ENCODE data around the gene PPFIBP1.

The PPFIBP1 gene

DNA sequence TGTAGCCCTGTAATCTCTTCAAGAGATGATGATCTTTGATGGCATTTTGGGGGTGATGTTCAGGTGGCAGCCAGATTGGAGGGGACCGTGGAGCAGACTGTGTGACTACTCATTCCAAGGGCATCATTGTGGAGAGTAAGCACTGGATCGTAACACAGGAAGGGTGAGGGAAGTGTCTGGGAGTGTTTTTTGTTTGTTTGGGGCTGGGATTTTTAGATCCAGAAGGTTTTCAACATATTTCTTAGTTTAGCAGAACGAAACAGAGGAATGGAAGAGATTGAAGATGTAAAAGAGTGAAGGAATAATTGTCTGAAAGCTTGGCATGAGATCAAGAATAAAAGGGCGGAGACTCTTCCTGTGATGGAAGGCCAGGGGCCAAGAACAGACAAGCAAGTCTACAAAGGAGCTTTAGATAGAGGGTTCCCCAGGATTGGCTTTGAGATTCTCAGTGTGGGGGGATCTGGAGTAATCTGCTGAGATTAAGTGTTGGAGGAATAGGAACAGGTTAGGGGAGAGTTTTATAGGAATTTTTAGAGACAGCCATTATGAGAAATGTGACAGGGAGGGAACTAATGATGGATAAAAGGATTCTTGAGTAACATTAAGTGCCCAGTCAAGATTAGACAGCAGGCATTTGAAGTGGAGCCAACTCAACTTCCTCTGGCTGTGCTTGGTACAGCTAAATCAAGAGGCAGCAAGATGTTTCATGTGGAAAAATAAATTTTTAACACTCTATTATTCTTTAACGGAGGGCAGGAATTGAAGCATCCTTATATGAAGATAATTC is 92.5 kb downstream of the PPFIBP1 start:
- Histone ChIP-seq H3K4me2 (ENCODE audit: low read length) (no peak overlapping the region), H3F3A (ENCODE audit: insufficient read depth, low read length) (no peaks in the 10 kb centered on the region), H2AFZ (ENCODE audit: low read length) (no peak overlapping the region), H3K27me3 (ENCODE audit: insufficient read depth, low read length) (no peaks in the 10 kb centered on the region), H3K9ac (ENCODE audit: low read length) (no peak overlapping the region), H3K4me3 (ENCODE audit: low read depth, low read length, poor library complexity, severe bottlenecking) (no peak overlapping the region), H3K9me3 (ENCODE audit: low read length) (no peaks in the 10 kb centered on the region), H3K79me2 (ENCODE audit: insufficient read depth, low read length) (no peaks in the 10 kb centered on the region), H3K4me1 (ENCODE audit: insufficient read depth, low read length, severe bottlenecking) (no peaks in the 10 kb centered on the region), H3K36me3 (ENCODE audit: insufficient read depth, low read length) (no peaks in the 10 kb centered on the region), H3K27ac (ENCODE audit: low read depth, low read length, poor library complexity, severe bottlenecking) (no peak overlapping the region), H3K9me2 (ENCODE audit: low read depth, low read length) (no peaks in the 10 kb centered on the region), H4K20me1 (ENCODE audit: insufficient read depth, low read length) (no peaks in the 10 kb centered on the region)
- TF ChIP-seq, protein P1, sequence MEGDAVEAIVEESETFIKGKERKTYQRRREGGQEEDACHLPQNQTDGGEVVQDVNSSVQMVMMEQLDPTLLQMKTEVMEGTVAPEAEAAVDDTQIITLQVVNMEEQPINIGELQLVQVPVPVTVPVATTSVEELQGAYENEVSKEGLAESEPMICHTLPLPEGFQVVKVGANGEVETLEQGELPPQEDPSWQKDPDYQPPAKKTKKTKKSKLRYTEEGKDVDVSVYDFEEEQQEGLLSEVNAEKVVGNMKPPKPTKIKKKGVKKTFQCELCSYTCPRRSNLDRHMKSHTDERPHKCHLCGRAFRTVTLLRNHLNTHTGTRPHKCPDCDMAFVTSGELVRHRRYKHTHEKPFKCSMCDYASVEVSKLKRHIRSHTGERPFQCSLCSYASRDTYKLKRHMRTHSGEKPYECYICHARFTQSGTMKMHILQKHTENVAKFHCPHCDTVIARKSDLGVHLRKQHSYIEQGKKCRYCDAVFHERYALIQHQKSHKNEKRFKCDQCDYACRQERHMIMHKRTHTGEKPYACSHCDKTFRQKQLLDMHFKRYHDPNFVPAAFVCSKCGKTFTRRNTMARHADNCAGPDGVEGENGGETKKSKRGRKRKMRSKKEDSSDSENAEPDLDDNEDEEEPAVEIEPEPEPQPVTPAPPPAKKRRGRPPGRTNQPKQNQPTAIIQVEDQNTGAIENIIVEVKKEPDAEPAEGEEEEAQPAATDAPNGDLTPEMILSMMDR (IDR thresholded peaks at IDR 0.05; ENCODE audit: low read length) = no peak
- no peak for TF ChIP-seq EZH2 (IDR thresholded peaks at IDR 0.05; ENCODE audit: borderline replicate concordance, low read length)

DNA sequence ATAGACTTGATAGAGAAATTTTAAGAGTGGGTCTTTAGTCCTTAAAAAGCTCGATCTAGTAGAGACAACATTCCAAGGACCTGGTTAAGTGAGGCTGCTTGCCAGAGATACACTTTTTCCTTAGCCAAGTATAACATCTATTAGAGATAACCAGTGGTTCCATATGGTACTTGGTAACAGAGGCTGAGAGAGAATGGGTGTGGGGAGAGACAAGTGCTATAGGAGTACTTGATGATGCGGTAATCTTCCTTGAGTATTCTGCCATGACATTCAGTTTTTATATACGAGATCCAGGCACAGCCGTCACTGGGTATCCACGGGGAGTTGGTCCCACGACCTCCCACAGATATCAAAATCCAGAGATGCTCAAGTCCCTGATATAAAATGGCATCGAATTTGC is 94.8 kb downstream of the PPFIBP1 start:
- H3K27me3 ChIP-seq (ENCODE audit: insufficient read depth, low read length) = no peaks in the 10 kb centered on the region
- no peaks in the 10 kb centered on the region for H3K79me2 ChIP-seq (ENCODE audit: insufficient read depth, low read length)
- no peaks in the 10 kb centered on the region for H3K36me3 ChIP-seq (ENCODE audit: insufficient read depth, low read length)
- H2AFZ ChIP-seq (ENCODE audit: low read length) = no peak overlapping the region
- H3K27ac ChIP-seq (ENCODE audit: low read depth, low read length, poor library complexity, severe bottlenecking) = no peak overlapping the region
- H3K4me3 ChIP-seq (ENCODE audit: low read depth, low read length, poor library complexity, severe bottlenecking) = no peak overlapping the region
- H3K9ac ChIP-seq (ENCODE audit: low read length) = no peak overlapping the region
- H4K20me1 ChIP-seq (ENCODE audit: insufficient read depth, low read length) = no peaks in the 10 kb centered on the region
- H3K4me2 ChIP-seq (ENCODE audit: low read length) = no peak overlapping the region
- no peaks in the 10 kb centered on the region for H3K4me1 ChIP-seq (ENCODE audit: insufficient read depth, low read length, severe bottlenecking)
- H3K9me2 ChIP-seq (ENCODE audit: low read depth, low read length) = no peaks in the 10 kb centered on the region
- TF ChIP-seq, protein P1 (IDR thresholded peaks at IDR 0.05; ENCODE audit: low read length) = no peak
- no peak for TF ChIP-seq EZH2 (IDR thresholded peaks at IDR 0.05; ENCODE audit: borderline replicate concordance, low read length)
- H3F3A ChIP-seq (ENCODE audit: insufficient read depth, low read length) = no peaks in the 10 kb centered on the region
- H3K9me3 ChIP-seq (ENCODE audit: low read length) = no peaks in the 10 kb centered on the region

DNA sequence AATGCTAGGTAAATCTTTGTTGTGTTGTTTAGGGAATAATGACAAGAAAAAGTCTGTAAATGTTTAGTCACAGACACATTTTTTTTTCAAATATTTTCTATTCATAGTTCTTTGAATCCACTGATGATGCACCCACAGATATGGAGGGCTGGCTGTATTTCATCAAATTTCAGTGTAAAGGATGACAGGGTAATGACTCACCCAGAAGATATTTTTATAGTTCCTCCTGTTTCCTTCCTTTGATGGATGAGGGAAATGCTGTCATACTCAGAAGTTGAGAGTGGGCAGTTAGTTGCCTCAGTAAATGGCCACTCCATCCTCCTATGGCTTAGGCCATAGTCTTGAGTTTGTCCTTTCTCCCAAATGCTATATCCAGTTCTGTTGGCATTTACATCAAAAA is 95.3 kb downstream of the PPFIBP1 start:
- Histone ChIP-seq H3K9ac (ENCODE audit: low read length) (no peak overlapping the region), H3K4me3 (ENCODE audit: low read depth, low read length, poor library complexity, severe bottlenecking) (no peak overlapping the region), H3K36me3 (ENCODE audit: insufficient read depth, low read length) (no peaks in the 10 kb centered on the region), H4K20me1 (ENCODE audit: insufficient read depth, low read length) (no peaks in the 10 kb centered on the region), H3K4me1 (ENCODE audit: insufficient read depth, low read length, severe bottlenecking) (no peaks in the 10 kb centered on the region), H2AFZ (ENCODE audit: low read length) (no peak overlapping the region), H3K9me3 (ENCODE audit: low read length) (no peaks in the 10 kb centered on the region), H3K9me2 (ENCODE audit: low read depth, low read length) (no peaks in the 10 kb centered on the region), H3K4me2 (ENCODE audit: low read length) (no peak overlapping the region), H3K79me2 (ENCODE audit: insufficient read depth, low read length) (no peaks in the 10 kb centered on the region), H3K27ac (ENCODE audit: low read depth, low read length, poor library complexity, severe bottlenecking) (no peak overlapping the region), H3K27me3 (ENCODE audit: insufficient read depth, low read length) (no peaks in the 10 kb centered on the region), H3F3A (ENCODE audit: insufficient read depth, low read length) (no peaks in the 10 kb centered on the region)
- no peak for TF ChIP-seq EZH2 (IDR thresholded peaks at IDR 0.05; ENCODE audit: borderline replicate concordance, low read length)
- TF ChIP-seq, protein P1 (IDR thresholded peaks at IDR 0.05; ENCODE audit: low read length) = no peak

All from OCI-LY1 (cell line).